GM19452 (cell line): ENCODE data around the gene EBF4.

Experiments used
- ATAC-seq: cut with Tn5 transposase; IDR thresholded peaks from one replicate; pipeline ENCODE4 v1.9.1; 2021; ENCODE audit not compliant: unreplicated experiment

The EBF4 gene

GRCh38 chr20:2741881-2742280 lies 49.3 kb downstream of the EBF4 start:
- ATAC-seq: no peak

GRCh38 chr20:2742431-2742830 lies 49.9 kb downstream of the EBF4 start:
- no peak for ATAC-seq

GRCh38 chr20:2742934-2743559 lies 50.5 kb downstream of the EBF4 start:
- no peak for ATAC-seq

DNA sequence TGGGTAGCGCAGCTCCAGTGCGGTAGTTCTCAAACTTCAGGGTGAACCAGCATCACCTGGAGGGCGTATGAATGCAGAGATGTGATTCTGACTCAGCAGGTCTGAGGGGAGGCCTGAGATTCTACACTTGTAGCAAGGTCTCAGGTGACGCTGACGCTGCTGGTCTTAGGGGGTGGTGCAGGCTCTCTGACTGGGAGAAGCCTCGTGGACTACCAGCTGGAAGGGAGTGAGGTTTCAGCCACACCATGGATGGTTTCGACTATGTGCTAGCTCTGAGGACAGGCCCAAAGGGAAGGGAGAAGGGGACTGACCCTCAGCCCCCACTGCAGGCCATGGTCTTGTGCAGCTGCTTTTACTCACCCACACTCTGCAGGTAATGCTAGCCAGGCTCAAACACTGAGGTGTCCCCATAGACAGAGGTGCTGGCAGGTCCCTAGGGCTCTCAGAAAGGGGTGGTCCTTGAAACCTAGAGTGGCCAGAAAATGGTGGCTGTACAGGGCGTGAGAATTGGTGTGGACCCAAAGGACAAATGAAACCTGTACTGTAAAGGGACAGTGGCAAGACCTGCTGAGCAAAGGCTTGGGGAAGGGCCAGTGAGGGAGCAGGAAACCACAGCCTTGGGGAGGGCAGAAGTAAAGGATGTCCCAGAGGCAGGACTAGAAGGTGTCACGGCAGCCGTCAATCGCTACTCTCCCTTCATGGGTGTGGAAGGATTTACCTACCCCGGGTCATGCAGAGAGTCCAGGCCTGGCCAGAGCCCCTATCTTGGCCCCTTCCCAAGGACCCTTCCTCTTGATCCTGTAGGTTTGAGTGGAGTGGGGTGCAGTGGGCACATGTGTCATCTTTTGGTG lies 52.7 kb downstream of the EBF4 start:
- no peak for ATAC-seq

DNA sequence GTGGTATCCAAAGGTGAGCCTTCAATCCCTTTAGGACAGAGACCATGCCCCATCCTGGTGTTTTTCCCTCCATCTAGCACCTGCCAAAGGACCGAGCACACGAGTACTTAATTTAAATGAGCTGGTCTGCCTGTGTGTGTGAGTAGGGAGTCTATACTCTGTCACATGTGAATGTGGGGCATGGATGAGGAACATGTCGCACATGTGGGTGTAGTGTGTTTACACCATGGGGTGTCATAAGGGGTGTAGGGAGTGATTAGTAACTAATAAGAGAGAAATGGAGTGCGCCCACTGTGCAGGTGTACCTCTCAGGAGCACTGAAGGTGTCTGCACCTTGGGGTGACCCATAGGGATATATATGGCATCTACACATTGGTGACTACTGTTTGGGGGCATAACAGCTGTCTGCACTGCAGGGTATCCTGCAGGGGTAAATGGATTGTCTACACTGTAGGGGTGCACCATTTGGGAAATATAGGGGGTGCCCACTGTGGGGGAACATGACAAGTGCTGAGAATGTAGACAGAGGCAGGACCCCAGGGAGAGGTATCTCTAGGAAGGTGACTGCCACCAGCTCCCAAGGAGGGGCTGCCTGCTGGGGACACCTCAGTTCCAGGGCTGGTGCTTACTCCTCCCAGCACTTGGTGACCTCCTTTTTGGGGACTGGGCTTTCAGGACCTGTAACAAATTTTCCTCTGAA lies 53.5 kb downstream of the EBF4 start:
- ATAC-seq: no peak

GRCh38 chr20:2746636-2747265 lies 54.2 kb downstream of the EBF4 start:
- no peak for ATAC-seq

GRCh38 chr20:2747676-2748235 lies 55.2 kb downstream of the EBF4 start:
- no peak for ATAC-seq

- ATAC-seq: no peak
These were observed 56.2 kb downstream of the EBF4 start for GRCh38 chr20:2748551-2749342.

DNA sequence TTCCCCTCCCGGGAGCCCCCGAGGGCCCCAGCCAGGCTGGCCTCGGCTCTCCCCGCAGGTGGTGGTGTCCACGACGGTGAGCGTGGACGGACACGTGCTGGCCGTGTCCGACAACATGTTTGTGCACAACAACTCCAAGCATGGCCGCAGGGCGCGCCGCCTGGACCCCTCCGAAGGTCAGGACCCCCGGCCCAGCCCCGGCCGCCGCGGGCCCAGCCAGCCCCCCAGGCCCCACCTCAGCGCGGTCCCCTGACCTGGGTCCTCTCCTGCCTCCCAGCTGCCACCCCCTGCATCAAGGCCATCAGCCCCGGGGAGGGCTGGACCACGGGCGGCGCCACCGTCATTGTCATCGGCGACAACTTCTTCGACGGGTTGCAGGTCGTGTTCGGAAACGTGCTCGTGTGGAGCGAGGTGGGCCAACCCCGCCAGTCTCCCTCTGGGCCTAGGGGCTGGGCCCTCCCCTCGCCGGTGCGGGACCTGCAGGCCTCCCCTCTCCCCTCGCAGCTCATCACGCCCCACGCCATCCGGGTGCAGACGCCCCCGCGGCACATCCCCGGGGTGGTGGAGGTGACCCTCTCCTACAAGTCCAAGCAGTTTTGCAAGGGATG lies 56.9 kb downstream of the EBF4 start:
- no peak for ATAC-seq

- ATAC-seq: no peak
These were observed 57.4 kb downstream of the EBF4 start for GRCh38 chr20:2749951-2750490.

DNA sequence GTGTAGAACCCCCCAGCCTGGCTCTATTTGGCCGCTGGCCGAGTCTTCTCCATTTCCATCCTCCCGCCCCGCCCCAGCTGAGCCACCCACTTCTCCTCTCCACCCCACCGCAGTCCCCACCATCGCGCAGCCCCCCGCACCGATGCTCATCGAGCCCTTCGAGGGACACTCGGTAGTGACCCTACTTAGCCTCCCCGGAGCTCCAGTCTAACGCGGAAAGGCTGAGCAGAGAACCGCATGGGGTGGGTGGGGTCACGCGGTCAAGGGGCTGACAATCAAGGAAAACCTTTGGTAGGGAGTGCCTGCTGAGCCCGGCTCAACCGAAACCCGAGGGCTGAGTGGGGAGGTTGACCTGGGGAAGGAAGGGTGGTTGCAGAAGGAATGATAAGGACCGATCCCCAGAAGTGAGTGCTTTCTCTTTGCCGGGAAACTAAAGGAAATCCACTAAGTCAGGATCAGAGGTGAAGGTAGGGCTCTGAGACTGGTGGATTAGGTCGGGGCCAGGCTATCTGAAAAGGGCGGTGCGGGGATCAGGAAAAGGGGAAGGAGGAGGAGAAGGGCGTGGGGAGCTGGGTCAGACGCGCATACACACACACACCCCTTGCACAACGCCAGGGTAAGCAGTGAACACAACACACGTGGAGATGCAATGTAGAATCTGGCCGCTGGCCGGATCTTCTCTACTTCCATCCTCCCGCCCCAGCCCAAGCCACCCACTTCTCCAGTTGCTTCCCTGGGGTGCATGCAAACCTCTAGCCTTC lies 58.1 kb downstream of the EBF4 start:
- no peak for ATAC-seq

DNA sequence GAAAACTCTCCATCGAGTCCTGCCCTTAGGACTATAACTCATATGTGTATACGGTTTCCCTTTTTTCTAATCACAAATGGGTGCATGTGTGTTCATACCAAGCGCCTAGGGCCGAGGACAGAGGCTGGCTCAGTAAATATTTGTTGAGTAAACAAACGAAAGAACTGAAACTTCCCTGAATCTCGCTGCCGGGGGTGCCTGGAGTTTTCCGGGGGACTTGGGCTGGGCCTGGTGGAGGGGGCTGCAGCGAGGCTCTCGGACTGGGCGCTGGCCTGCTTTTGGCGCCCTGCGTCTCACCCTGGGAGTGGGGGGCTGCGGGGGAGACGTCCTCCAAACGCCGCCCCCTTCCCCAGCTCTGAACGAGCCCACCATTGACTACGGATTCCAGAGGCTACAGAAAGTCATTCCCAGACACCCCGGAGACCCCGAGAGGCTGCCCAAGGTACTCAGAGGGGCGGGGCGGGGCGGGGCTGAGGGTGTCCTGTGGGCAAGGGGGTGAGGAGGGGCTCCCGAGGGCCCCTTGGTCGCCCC lies 58.8 kb downstream of the EBF4 start:
- ATAC-seq: no peak

GRCh38 chr20:2751878-2752566 lies 59.4 kb downstream of the EBF4 start:
- ATAC-seq: no peak

- ATAC-seq: no peak
These were observed 60.2 kb downstream of the EBF4 start for GRCh38 chr20:2752567-2753460.

- no peak for ATAC-seq
These were observed 61.0 kb downstream of the EBF4 start for GRCh38 chr20:2753461-2754040.

GRCh38 chr20:2754424-2754823 lies 61.8 kb downstream of the EBF4 start:
- ATAC-seq: no peak
